Lung (tissue), 16 donors: ENCODE measurements around the gene HMGB2. TPM values are rescaled to one million over a fixed set of nuclear protein-coding genes. Genes with fewer than 3 reads are reported as not detected.
A peak's percentile ranks its signal among the peaks of the same experiment; 100 is the strongest.

Source experiments
- ATAC-seq: fragments of 200-7000 bp; cut with Tn5 transposase; one replicate; pipeline ENCODE4 v1.9.1; 2020; ENCODE audit warnings: moderate number of reproducible peaks; ENCODE audit not compliant: insufficient read depth, low FRiP score
- DNase-seq, 3 donors: peaks; one replicate each; pipeline ENCODE4 v3.0.0-alpha.2; 2013 to 2017
- H3K27ac ChIP-seq, 2 donors: one replicate each; pipeline ENCODE4 v1.5.1; 2013; ENCODE audit warnings: mild to moderate bottlenecking in 2 of 2, moderate library complexity in 2 of 2, control low read depth in 1 of 2, inconsistent platforms in 1 of 2, low read depth in 1 of 2, low read length in 1 of 2
- H3K27me3 ChIP-seq, 3 donors: one replicate each; pipeline ENCODE4 v1.5.1; 2013; ENCODE audit warnings: low read length in 2 of 3; ENCODE audit not compliant: control insufficient read depth in 3 of 3, insufficient read depth in 3 of 3
- H3K36me3 ChIP-seq, 4 donors: one replicate each; pipeline ENCODE4 v1.5.1; 2013; ENCODE audit warnings: low read length in 4 of 4, mild to moderate bottlenecking in 1 of 4, moderate library complexity in 1 of 4; ENCODE audit not compliant: control insufficient read depth in 4 of 4, insufficient read depth in 4 of 4
- H3K4me1 ChIP-seq, 5 donors: one replicate each; pipeline ENCODE4 v1.5.1; 2013; ENCODE audit warnings: low read length in 5 of 5, mild to moderate bottlenecking in 2 of 5, moderate library complexity in 1 of 5; ENCODE audit not compliant: control insufficient read depth in 5 of 5, insufficient read depth in 5 of 5
- H3K4me3 ChIP-seq: one replicate; pipeline ENCODE4 v1.5.1; 2013; ENCODE audit warnings: mild to moderate bottlenecking, control low read depth, moderate library complexity
- H3K9ac ChIP-seq, 2 donors: one replicate each; pipeline ENCODE4 v1.5.1; 2013; ENCODE audit warnings: low read length in 2 of 2, control low read depth in 1 of 2; ENCODE audit not compliant: insufficient read depth in 1 of 2
- H3K9me3 ChIP-seq, 4 donors: one replicate each; pipeline ENCODE4 v1.5.1; 2013; ENCODE audit warnings: low read length in 3 of 4, mild to moderate bottlenecking in 1 of 4, moderate library complexity in 1 of 4; ENCODE audit not compliant: control insufficient read depth in 4 of 4, insufficient read depth in 3 of 4
- CTCF ChIP-seq: IDR thresholded peaks from 2 replicates; pipeline ENCODE4 v1.5.1; 2012; ENCODE audit warnings: mild to moderate bottlenecking; ENCODE audit errors: control extremely low read depth, extremely low read depth
- WGBS, 2 donors: extraction: QIAGEN DNeasy Blood & Tissue Kit; methylation state at CpG; one replicate each; pipeline ENCODE4 v1.1.7; 2013; 5-methylcytosine and 5-hydroxymethylcytosine counted together
- long read RNA-seq, 5 donors: transcript quantifications; one replicate each; lab custom pipeline, GENCODE V29; 2026
- polyA plus RNA-seq, 2 donors: library from polyadenylated mRNA; stranded (reverse); fragments of 200-250 nt; gene quantifications; one replicate each; pipeline ENCODE4 v1.2.1, GENCODE V29; 2013
- total RNA-seq, 2 donors: library from RNA; depleted of rRNA in 1 of 2; stranded (reverse); fragments of >200 nt in 1 of 2; gene quantifications; one replicate each; pipeline ENCODE4 v1.2.1, GENCODE V29; 2014 to 2021
- donor health status: control.
- donor health status: control.
- donor health status: Bipolar disorder and iron deficiency.
- donor health status: healthy.
- donor health status: DM: yes; HTN: yes; CAD: no.

Gene HMGB2
- total RNA-seq (10 to 100 TPM; 57.9 to 84.4 TPM), polyA plus RNA-seq (100 to 1,000 TPM; 126 to 187 TPM)
- long read RNA-seq, donor 1, transcript HMGB2-205 (3 exons, 1,841 nt) = minor isoform, 8 of 204 reads
- long read RNA-seq, donor 1, transcript HMGB2-203 (5 exons, 1,175 nt) = minor isoform, 8 of 204 reads
- long read RNA-seq, donor 1, transcript HMGB2-201 (5 exons, 1,889 nt) = major isoform, 122 of 204 reads
- long read RNA-seq, donor 1, transcript HMGB2-202 (4 exons, 1,032 nt) = minor isoform, 39 of 204 reads
- long read RNA-seq, donor 1, partial matches to known transcripts = 27 of 204 reads
- long read RNA-seq, donor 1, other reads (novel, unspliced or antisense) = 0 of 204 reads
- long read RNA-seq, donor 2, transcript HMGB2-201 (5 exons, 1,889 nt) = major isoform, 54 of 137 reads
- long read RNA-seq, donor 2, transcript HMGB2-202 (4 exons, 1,032 nt) = minor isoform, 14 of 137 reads
- long read RNA-seq, donor 2, partial matches to known transcripts = 62 of 137 reads
- long read RNA-seq, donor 2, other reads (novel, unspliced or antisense) = 0 of 137 reads
- long read RNA-seq, donor 3, transcript HMGB2-201 (5 exons, 1,889 nt) = major isoform, 66 of 164 reads
- long read RNA-seq, donor 3, transcript HMGB2-203 (5 exons, 1,175 nt) = minor isoform, 9 of 164 reads
- long read RNA-seq, donor 3, transcript HMGB2-202 (4 exons, 1,032 nt) = minor isoform, 22 of 164 reads
- long read RNA-seq, donor 3, transcript HMGB2-205 (3 exons, 1,841 nt) = minor isoform, 17 of 164 reads
- long read RNA-seq, donor 3, partial matches to known transcripts = 50 of 164 reads
- long read RNA-seq, donor 3, other reads (novel, unspliced or antisense) = 0 of 164 reads
- long read RNA-seq, donor 4, transcript HMGB2-202 (4 exons, 1,032 nt) = minor isoform, 24 of 140 reads
- long read RNA-seq, donor 4, transcript HMGB2-205 (3 exons, 1,841 nt) = minor isoform, 9 of 140 reads
- long read RNA-seq, donor 4, transcript HMGB2-201 (5 exons, 1,889 nt) = major isoform, 75 of 140 reads
- long read RNA-seq, donor 4, partial matches to known transcripts = 28 of 140 reads
- long read RNA-seq, donor 4, other reads (novel, unspliced or antisense) = 0 of 140 reads
- long read RNA-seq, donor 5, transcript HMGB2-205 (3 exons, 1,841 nt) = minor isoform, 16 of 417 reads
- long read RNA-seq, donor 5, transcript HMGB2-203 (5 exons, 1,175 nt) = minor isoform, 18 of 417 reads
- long read RNA-seq, donor 5, transcript HMGB2-201 (5 exons, 1,889 nt) = major isoform, 166 of 417 reads
- long read RNA-seq, donor 5, transcript HMGB2-202 (4 exons, 1,032 nt) = minor isoform, 33 of 417 reads
- long read RNA-seq, donor 5, partial matches to known transcripts = 184 of 417 reads
- long read RNA-seq, donor 5, other reads (novel, unspliced or antisense) = 0 of 417 reads

GRCh38 chr4:173334085-173334890 is at the start of gene HMGB2:
Gene HMGB2 (minus strand): TSS chr4:173334358. CDS start chr4:173333649, 709 bp downstream.
- TF ChIP-seq CTCF = no peak
- Histone ChIP-seq H3K36me3 (peaks cover 0 to 34% (median 9%) of the 10 kb centered on the region in 4 donors), H3K4me3 (peak within 1 kb of the TSS; percentile 88), H3K27me3 (no peaks in the 10 kb centered on the region), H3K4me1 (peaks cover 0 to 31% (median 7%) of the 10 kb centered on the region in 5 donors), H3K9me3 (no peaks in the 10 kb centered on the region), H3K27ac (peak within 1 kb of the TSS; percentile 94), H3K9ac (peak within 1 kb of the TSS; percentile 97 to 98)
- 0 to 1% methylated on average over 61 of the region's 61 CpGs for WGBS, 2 donors
- peak; percentile 100 for DNase-seq
- ATAC-seq = peak; percentile 98

- Histone ChIP-seq H3K4me3 (no peak overlapping the region), H3K27ac (no peak overlapping the region), H3K9me3 (no peaks in the 10 kb centered on the region), H3K27me3 (no peaks in the 10 kb centered on the region), H3K4me1 (no peaks in the 10 kb centered on the region), H3K9ac (no peak overlapping the region), H3K36me3 (no peaks in the 10 kb centered on the region)
- TF ChIP-seq CTCF = no peak
- DNase-seq (no peak), ATAC-seq (no peak)
- WGBS, 2 donors = 98% methylated on average over 4 of the region's 4 CpGs
These were observed 48.2 kb upstream of the HMGB2 start for GRCh38 chr4:173382349-173382748.

GRCh38 chr4:173381610-173382009 is 47.5 kb upstream of the HMGB2 start:
- H3K9me3 ChIP-seq = no peaks in the 10 kb centered on the region
- no peak for TF ChIP-seq CTCF
- no peaks in the 10 kb centered on the region for H3K27me3 ChIP-seq
- DNase-seq (no peak), ATAC-seq (no peak)
- no peak overlapping the region for H3K27ac ChIP-seq
- H3K4me1 ChIP-seq = no peaks in the 10 kb centered on the region
- WGBS, 2 donors = 45 to 72% methylated on average over 1 of the region's 1 CpG
- no peak overlapping the region for H3K4me3 ChIP-seq
- H3K36me3 ChIP-seq = no peaks in the 10 kb centered on the region
- no peak overlapping the region for H3K9ac ChIP-seq
